Amniotic stem cell (primary cell): ENCODE measurements around the gene CAMTA1.

Experiments
- DNase-seq: peaks from one replicate; lab custom pipeline; 2025; lab: John Stamatoyannopoulos, UW

Gene CAMTA1

DNA sequence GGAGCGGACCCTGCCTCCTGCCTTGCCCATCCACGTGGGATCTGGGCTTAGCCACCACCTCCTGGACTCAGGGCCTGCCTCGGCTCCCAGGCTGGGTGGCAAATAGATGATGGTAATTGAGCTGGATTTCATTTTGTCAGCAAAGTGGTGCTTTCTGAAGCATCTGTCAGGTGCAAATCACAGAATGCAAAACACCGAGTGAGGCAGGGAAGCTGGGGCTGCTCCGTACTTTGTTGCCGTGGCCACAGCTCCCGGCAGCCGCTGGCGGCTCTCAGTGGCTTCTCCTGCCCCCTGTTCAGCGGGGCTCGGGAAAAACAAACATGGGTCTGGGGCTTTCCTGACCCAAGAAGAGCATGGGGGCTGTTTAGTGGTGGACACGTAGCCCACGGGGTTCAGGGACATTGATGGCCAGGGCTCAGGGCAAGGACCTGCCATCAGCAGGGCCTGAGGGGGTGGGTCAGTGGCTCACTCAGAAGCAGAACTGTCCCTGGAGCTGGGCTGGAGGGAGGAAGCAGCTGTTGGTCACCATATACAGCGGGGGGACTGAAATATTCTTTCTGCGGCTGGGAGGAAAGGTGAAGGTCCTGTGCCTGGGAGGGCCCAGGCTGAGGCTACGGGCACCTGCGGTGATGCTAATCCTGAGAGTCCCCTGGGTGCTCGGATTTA is 855.8 kb downstream of the CAMTA1 start:
- no peak for DNase-seq

GRCh38 chr1:7641587-7642417 is 856.5 kb downstream of the CAMTA1 start:
- no peak for DNase-seq

- DNase-seq, result no peak
Measured at GRCh38 chr1:7642418-7642704, 857.1 kb downstream of the CAMTA1 start.

DNA sequence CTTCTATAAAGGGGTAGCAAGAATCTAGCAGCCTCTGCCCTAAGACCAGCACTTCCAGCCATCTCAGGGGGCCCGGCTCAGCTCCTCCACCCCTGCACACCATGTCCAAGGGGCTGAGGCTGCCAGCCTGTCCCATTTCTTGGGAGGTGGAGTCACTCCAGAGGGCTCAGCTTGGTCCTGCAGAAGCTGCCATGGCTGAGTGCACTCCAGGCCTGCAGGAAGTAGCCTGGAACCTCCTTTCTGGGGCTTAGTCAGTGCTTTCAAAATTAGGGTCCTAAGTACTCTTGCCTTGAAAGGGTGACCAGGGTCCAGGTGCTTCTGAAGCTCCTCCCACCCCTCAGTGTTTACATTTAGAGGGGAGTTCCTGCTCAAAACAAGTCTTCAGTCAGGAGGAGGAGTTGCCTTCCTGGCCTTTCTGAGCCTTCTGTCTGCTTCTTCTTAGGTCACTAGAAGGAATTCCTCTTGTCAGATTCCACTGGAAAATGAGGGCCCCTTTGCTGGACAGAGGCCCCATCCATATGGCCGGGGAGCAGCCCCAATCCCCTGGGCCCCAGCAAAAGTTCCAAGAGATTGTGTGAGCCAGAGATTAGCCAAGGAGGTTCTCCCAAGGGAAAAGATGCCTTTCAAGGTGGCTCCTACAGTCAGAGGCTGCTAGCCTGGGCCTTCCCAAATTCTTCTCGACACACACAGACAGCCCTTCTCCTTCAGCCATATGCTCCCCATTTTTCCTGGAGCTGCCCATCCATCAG is 857.7 kb downstream of the CAMTA1 start:
- DNase-seq, result no peak

DNA sequence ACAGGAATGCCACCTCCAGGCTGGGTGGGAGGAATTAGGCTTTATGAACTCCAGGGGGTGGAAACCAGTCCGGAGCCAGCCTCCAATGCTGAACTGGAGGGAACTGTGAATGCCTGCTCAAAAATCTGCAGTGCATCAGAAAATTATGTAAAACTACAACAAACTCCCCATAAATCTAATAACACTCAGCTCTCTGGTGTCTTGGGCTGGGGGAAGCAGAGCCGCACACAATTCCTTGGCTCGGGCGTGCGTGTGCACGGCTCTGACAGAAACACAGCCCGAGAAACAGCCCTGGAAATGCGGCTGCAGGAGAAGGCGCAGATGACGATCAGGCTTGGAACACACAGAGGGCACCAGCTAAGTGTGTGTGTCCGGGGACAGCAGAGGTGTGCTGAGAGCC is 858.3 kb downstream of the CAMTA1 start:
- no peak for DNase-seq

GRCh38 chr1:7644086-7644485 is 858.8 kb downstream of the CAMTA1 start:
- DNase-seq, result no peak

DNA sequence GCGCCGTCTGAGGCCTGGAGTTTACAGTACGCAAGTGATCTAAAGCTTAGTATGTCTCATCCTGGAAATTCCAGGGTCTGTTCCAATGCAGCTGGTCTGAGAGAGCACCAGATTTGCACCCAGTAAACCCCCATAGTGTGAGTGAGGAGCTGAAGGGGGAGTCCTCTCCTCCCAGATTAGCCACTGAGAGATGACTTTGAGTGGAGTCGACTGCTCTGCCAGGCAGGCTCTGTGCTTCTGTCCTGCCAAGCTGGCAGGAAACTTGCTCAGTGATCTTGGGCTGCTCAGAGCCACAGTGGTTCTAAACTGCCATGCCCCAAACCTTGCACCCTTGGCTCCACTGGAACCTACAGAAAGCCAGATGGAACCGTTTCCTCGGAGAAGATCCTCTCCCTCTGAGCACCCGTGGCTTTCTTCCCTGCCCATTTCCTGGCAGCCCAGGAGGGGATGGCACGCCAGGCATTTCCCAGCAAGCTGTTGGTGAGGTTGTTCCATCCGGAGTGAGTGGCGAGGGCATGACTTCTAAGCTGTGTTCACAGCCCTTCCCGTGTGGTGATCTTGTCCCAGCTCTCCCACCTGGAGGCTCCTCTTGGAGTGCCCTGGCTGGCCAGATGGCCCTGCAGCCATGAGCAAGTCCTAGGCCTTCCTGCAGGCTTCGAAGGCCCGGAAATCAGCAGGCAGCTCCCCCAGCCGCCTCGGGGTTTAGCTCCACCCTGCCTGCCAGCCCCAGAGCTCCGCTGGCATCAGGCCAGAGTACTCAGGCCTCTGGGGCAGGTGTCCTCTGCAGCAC is 859.9 kb downstream of the CAMTA1 start:
- no peak for DNase-seq

DNA sequence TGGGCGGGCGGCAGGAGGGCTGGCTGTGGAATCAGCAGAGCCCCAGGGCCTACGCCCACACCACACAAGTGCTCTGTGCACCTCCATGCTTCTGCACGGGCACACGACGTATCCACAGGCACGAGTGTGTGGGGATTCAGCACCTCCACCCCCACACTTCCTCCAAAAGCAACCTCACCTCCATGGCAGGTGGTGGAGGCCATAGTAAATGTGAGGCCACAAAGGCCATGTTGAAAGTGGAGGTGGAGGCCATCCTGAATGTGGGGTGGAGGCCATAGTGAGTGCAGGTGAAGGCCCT is 860.4 kb downstream of the CAMTA1 start:
- no peak for DNase-seq

DNA sequence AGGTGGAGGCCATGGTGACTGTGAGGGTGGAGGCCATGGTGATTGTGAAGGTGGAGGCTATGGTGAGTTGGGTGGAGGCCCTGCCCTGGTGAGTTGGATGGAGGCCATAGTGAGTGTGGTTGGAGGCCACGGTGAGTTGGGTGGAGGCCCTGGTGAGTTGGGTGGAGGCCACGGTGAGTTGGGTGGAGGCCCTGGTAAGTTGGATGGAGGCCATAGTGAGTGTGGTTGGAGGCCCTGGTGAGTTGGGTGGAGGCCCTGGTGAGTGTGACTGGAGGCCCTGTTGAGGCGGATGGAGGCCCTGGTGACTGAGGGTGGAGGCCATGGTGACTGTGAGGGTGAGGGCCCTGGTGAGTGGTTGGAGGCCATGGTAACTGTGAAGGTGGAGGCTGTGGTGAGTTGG is 860.9 kb downstream of the CAMTA1 start:
- no peak for DNase-seq

DNA sequence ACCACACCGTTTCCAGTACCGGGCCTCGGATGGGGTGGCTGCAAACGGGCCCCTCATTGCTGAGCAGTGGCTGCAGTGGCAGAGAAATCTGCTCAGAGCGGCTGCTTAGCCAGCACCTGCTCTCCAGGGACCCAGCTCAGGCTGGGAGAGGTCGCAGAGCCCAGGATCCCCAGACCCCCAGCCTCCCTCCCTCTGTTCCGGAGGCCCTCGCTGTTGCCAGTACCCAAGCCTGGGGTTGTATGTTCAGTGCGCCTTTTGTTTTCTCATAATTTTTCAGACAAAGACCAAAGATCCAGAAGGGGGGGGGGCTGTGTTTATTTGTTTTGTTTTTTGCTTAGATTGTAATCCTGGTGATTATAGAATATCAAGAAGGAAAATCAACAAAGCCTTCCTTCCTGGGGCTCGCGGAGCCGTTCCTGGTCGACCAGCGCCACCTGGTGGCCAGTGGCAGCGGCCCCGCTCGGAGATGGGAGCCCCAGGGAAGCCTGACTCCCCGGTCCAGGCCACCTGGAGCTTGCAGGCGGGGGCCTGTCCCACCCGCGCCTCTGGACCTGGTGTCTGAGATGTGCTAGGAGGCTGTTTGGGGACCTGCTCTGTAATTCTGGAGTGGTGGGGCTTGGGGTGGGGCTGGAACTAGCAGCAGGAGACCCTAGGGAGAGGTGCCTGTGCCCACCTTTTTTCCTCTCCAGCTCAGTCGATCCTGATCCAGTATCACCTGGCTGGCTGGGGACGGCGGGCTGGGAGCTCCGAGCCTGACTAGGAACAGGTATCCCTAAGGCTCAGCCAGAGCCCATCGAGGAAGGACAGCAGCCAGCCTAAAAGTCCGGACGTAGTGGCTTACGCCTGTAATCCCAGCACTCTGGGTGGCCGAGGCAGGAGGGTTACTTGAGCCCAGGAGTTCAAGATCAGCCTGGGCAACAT is 862.0 kb downstream of the CAMTA1 start:
- DNase-seq, result peak; percentile 1

GRCh38 chr1:7648761-7649384 is 863.6 kb downstream of the CAMTA1 start:
- DNase-seq, result no peak

- no peak for DNase-seq
Measured at GRCh38 chr1:7650801-7651200, 865.5 kb downstream of the CAMTA1 start.

GRCh38 chr1:7651203-7651602 is 865.9 kb downstream of the CAMTA1 start:
- DNase-seq, result no peak

- DNase-seq, result no peak
Measured at GRCh38 chr1:7652061-7652460, 866.8 kb downstream of the CAMTA1 start.

DNA sequence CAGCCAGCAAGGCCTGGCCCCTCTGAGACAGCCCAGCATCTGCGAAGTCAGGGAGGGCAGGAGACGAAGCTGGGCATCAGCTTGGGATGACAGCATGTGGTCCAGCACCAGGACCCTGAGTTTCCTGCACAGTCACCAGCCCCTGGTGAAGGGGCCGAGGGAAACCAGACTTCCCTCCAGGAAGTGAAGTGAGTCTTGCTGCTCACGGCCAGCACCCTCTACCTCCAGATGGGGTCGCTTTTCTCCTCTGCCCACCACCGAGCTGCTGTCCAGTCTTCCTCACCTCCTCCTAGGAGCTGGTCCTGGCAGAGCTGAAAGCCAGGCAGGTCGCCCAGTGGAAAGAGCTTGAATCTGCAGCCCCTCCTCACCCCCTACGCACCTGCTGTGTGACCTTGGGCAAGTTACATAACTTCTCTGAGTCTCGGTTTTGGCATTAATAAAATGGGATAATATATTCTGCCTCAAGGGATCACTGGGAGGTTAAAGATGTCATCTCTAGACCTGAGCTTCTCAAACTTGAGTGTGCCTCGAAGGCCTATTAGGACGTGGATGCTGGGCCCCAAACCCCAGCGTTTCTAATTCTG is 867.4 kb downstream of the CAMTA1 start:
- DNase-seq, result no peak

DNA sequence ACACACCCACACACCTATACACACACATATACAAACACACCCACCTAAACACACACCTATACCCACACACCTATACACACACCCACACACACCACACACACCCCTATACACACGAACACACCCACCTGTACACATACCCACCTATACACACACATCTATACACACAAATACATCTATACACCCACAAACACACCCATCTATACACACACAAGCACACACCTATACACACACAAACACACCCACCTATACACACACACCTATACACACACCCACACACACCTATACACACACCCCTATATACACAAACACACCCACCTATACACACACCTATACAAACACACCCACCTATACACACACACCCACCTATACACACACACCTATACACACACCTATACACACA is 869.5 kb downstream of the CAMTA1 start:
- DNase-seq, result no peak

- no peak for DNase-seq
Measured at GRCh38 chr1:7655354-7655753, 870.1 kb downstream of the CAMTA1 start.

- no peak for DNase-seq
Measured at GRCh38 chr1:7656557-7657215, 871.4 kb downstream of the CAMTA1 start.

GRCh38 chr1:7657287-7658016 is 872.2 kb downstream of the CAMTA1 start:
- DNase-seq, result no peak
